HG02623 (cell line): ENCODE measurements around the gene NUDT2.

Experiments used
- ATAC-seq: cut with Tn5 transposase; IDR thresholded peaks from one replicate; pipeline ENCODE4 v1.9.1; 2021; ENCODE audit warnings: moderate library complexity; ENCODE audit not compliant: unreplicated experiment

Gene NUDT2

DNA sequence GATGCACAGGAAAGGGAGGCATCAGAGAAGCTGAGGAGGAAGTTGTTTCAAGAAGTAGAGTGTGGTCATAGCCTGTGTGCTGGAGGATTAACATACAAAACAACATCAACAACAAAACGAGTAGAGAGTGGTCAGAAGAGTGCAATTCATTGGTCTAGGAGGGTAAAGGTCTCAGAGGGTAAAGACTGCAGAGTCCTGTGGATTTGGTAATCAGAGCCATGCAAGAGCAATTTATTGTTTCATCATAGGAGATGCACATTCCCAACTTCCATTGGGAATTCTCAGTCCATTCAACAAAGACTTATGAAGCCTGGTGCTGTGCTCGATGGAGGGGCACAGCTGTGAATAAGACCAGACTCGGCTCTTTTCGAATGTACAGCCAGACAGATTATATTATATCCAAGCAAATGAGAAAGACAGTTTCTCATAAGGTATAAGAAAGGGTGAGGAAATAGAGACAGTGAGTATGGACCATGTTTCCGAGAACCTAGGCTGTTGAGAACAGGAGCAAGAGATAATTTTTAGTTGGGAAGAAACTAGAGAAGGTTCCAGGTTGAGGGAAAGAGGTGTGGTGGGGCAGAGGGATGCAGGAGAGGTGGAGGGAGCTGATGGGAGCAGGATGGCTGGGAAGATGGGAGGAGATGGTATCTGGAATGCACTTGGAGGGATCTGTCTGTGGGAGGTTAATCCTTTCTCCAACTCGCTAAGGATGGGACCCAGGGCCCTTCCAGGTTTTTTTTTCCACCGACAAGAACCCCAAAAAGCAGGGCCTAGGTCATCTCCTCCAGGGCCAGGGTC, 55.2 kb downstream of the NUDT2 start:
- ATAC-seq = no peak

DNA sequence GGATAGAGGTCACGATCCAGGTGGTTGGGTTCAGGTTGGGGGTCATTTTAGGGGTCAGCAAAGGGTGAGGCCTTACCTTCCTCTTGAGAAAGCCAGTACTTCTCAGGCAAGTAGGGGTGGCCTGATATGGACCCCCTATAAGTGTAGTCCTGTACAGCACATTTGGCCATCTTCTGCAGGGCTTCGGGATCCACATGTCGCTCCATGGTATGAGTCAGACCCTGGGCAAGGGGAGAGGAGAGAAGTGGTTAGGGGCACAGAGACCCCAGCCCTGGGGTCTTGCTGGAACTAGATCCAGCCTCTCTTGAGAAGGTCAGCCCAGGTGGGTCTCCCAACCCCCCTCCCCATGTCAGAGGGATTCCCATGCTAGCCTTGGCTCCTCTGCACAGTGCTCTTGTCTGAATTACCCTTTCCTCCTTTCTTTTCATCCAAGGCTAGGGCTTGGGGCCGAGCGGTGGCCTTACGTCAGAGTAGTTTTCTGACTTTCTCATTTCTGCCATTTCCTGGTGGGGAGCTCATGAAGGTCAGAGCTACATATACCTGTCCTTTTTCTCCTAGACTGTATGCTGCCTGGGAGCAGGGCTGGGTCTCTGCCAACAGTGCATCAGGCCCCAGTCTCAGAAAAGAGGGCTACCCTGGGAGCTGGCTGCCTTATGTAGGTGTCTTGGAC, 56.3 kb downstream of the NUDT2 start:
- ATAC-seq = no peak

GRCh38 chr9:34386656-34387055, 57.3 kb downstream of the NUDT2 start:
- ATAC-seq = no peak

- no peak for ATAC-seq
These were observed 57.9 kb downstream of the NUDT2 start for GRCh38 chr9:34387239-34387638.

GRCh38 chr9:34392511-34392910, 63.1 kb downstream of the NUDT2 start:
- ATAC-seq = no peak
